ENCODE measurements around the gene AFF4. TPM values are rescaled to one million over a fixed set of nuclear protein-coding genes. Genes with fewer than 3 reads are reported as not detected.
"Not testable (repeated sequence)": the region's sequence is repeated elsewhere in the genome, so short reads cannot be mapped to it uniquely, and the experiment has no call there.

AFF4 gene
- total RNA-seq, 4 donors from 2014 or later, result 70.5 to 85.3 (median 73.2) TPM

GRCh38 chr5:132979976-132980375 is 16.5 kb upstream of the AFF4 start:
- Histone ChIP-seq H3K4me3 (no peak overlapping the region), H3K4me1 (no peaks in the 10 kb centered on the region), H3K9me3 (peaks cover 0 to 19% (median 0%) of the 10 kb centered on the region in 4 donors), H3K27me3 (no peaks in the 10 kb centered on the region), H3K36me3 (no peaks in the 10 kb centered on the region), H3K27ac (no peak overlapping the region)
- no peak for TF ChIP-seq EP300 (IDR thresholded peaks at IDR 0.05)
- TF ChIP-seq POLR2A (IDR thresholded peaks at IDR 0.05), result no peak
- TF ChIP-seq CTCF (IDR thresholded peaks at IDR 0.05), result no peak
- no peak for DNase-seq (ENCODE audit: low spot score in 2 of 2)
- 70 to 75% methylated on average over 2 of the region's 2 CpGs for WGBS, 2 donors

- Histone ChIP-seq H3K27me3 (no peaks in the 10 kb centered on the region), H3K36me3 (no peaks in the 10 kb centered on the region), H3K4me3 (no peak overlapping the region), H3K4me1 (no peaks in the 10 kb centered on the region), H3K27ac (no peak overlapping the region), H3K9me3 (peaks cover 0 to 19% (median 0%) of the 10 kb centered on the region in 4 donors)
- TF ChIP-seq POLR2A (IDR thresholded peaks at IDR 0.05) (no peak), CTCF (IDR thresholded peaks at IDR 0.05) (no peak), EP300 (IDR thresholded peaks at IDR 0.05) (no peak)
- 72 to 76% methylated on average over 3 of the region's 3 CpGs for WGBS, 2 donors
- DNase-seq (ENCODE audit: low spot score in 2 of 2), result no peak
Measured at GRCh38 chr5:132979367-132979940, 16.0 kb upstream of the AFF4 start.

GRCh38 chr5:132976852-132977251 is 13.4 kb upstream of the AFF4 start:
- 95 to 97% methylated on average over 3 of the region's 3 CpGs for WGBS, 2 donors
- no peak for DNase-seq (ENCODE audit: low spot score in 2 of 2)
- no peak overlapping the region for H3K4me3 ChIP-seq
- TF ChIP-seq CTCF (IDR thresholded peaks at IDR 0.05), result no peak
- no peak for TF ChIP-seq EP300 (IDR thresholded peaks at IDR 0.05)
- no peak for TF ChIP-seq POLR2A (IDR thresholded peaks at IDR 0.05)
- H3K36me3 ChIP-seq, result no peaks in the 10 kb centered on the region
- H3K27me3 ChIP-seq, result no peaks in the 10 kb centered on the region
- H3K4me1 ChIP-seq, result no peaks in the 10 kb centered on the region
- peaks cover 0 to 19% (median 0%) of the 10 kb centered on the region in 4 donors for H3K9me3 ChIP-seq
- H3K27ac ChIP-seq, result no peak overlapping the region

- not testable (repeated sequence) for H3K4me1 ChIP-seq; H3K36me3 ChIP-seq; H3K4me3 ChIP-seq; H3K27me3 ChIP-seq; H3K27ac ChIP-seq; DNase-seq (ENCODE audit: low spot score in 2 of 2)
- peaks cover 0 to 13% (median 0%) of the 10 kb centered on the region in 4 donors for H3K9me3 ChIP-seq
- WGBS, 2 donors, result 90% methylated on average over 7 of the region's 7 CpGs
Measured at GRCh38 chr5:132972436-132972828, 9.0 kb upstream of the AFF4 start.

- TF ChIP-seq CTCF (IDR thresholded peaks at IDR 0.05) (no peak), POLR2A (IDR thresholded peaks at IDR 0.05) (no peak), EP300 (IDR thresholded peaks at IDR 0.05) (no peak)
- no peak for DNase-seq (ENCODE audit: low spot score in 2 of 2)
- no peak overlapping the region for H3K4me3 ChIP-seq
- H3K27ac ChIP-seq, result no peak overlapping the region
- no peaks in the 10 kb centered on the region for H3K4me1 ChIP-seq
- 81 to 85% methylated on average over 16 of the region's 16 CpGs for WGBS, 2 donors
- H3K9me3 ChIP-seq, result peaks cover 0 to 7% (median 0%) of the 10 kb centered on the region in 4 donors
- H3K36me3 ChIP-seq, result no peaks in the 10 kb centered on the region
- H3K27me3 ChIP-seq, result no peaks in the 10 kb centered on the region
Measured at GRCh38 chr5:132971483-132972435, 8.3 kb upstream of the AFF4 start.
